GM18861 (cell line): ENCODE measurements around the gene COX4I1.
"Not testable (repeated sequence)": the region's sequence is repeated elsewhere in the genome, so short reads cannot be mapped to it uniquely, and the experiment has no call there.

Source experiments
- ATAC-seq: cut with Tn5 transposase; IDR thresholded peaks from one replicate; pipeline ENCODE4 v1.9.1; 2021; ENCODE audit not compliant: unreplicated experiment

Gene COX4I1

GRCh38 chr16:85822145-85822544 lies 22.6 kb downstream of the COX4I1 start:
- no peak for ATAC-seq

- no peak for ATAC-seq
Observed at GRCh38 chr16:85823328-85823920, 23.9 kb downstream of the COX4I1 start.

GRCh38 chr16:85824161-85825135 lies 25.0 kb downstream of the COX4I1 start:
- no peak for ATAC-seq

- no peak for ATAC-seq
Observed at GRCh38 chr16:85825326-85825725, 25.8 kb downstream of the COX4I1 start.

GRCh38 chr16:85826686-85827247 lies 27.3 kb downstream of the COX4I1 start:
- no peak for ATAC-seq

- ATAC-seq, result no peak
Observed at GRCh38 chr16:85828166-85828565, 28.7 kb downstream of the COX4I1 start.

- ATAC-seq, result no peak
Observed at GRCh38 chr16:85829171-85829719, 29.8 kb downstream of the COX4I1 start.

GRCh38 chr16:85829751-85830445 lies 30.4 kb downstream of the COX4I1 start:
- no peak for ATAC-seq

- ATAC-seq, result no peak
Observed at GRCh38 chr16:85830821-85831220, 31.3 kb downstream of the COX4I1 start.

GRCh38 chr16:85832570-85833218 lies 33.2 kb downstream of the COX4I1 start:
- no peak for ATAC-seq

- no peak for ATAC-seq
Observed at GRCh38 chr16:85833219-85833920, 33.9 kb downstream of the COX4I1 start.

GRCh38 chr16:85834741-85835140 lies 35.2 kb downstream of the COX4I1 start:
- ATAC-seq, result no peak

- no peak for ATAC-seq
Observed at GRCh38 chr16:85835227-85835751, 35.8 kb downstream of the COX4I1 start.

- ATAC-seq, result no peak
Observed at GRCh38 chr16:85835956-85836705, 36.6 kb downstream of the COX4I1 start.

- no peak for ATAC-seq
Observed at GRCh38 chr16:85836706-85837582, 37.4 kb downstream of the COX4I1 start.

GRCh38 chr16:85837654-85838053 lies 38.2 kb downstream of the COX4I1 start:
- not testable (repeated sequence) for ATAC-seq

- ATAC-seq, result no peak
Observed at GRCh38 chr16:85838381-85838780, 38.9 kb downstream of the COX4I1 start.
